Smooth muscle cell (in vitro differentiated cells): ENCODE measurements around the gene CA9. TPM values are rescaled to one million over a fixed set of nuclear protein-coding genes. Genes with fewer than 3 reads are reported as not detected.

Experiments used
- DNase-seq: peaks from one replicate; lab custom pipeline; 2025; ENCODE audit not compliant: unreplicated experiment; lab: John Stamatoyannopoulos, UW
- H2AFZ ChIP-seq: fragments of 200-600 bp; sonication (generic); 2 replicates; pipeline ENCODE4 v1.6.0; 2016; ENCODE audit warnings: antibody characterized with exemption, low read depth, mild to moderate bottlenecking
- H3F3A ChIP-seq: fragments of 200-600 bp; sonication (generic); 2 replicates; pipeline ENCODE4 v1.6.0; 2017; ENCODE audit warnings: antibody characterized with exemption, low read depth
- H3K27ac ChIP-seq: fragments of 200-600 bp; sonication (generic); 2 replicates; pipeline ENCODE4 v1.5.1; 2016; ENCODE audit warnings: low read depth, mild to moderate bottlenecking
- H3K27me3 ChIP-seq: fragments of 200-600 bp; sonication (generic); 2 replicates; pipeline ENCODE4 v1.6.1; 2016; ENCODE audit warnings: low read depth, mild to moderate bottlenecking
- H3K36me3 ChIP-seq: fragments of 200-600 bp; sonication (generic); 2 replicates; pipeline ENCODE4 v1.5.1; 2016; ENCODE audit warnings: low read depth
- H3K4me1 ChIP-seq: fragments of 200-600 bp; sonication (generic); 2 replicates; pipeline ENCODE4 v1.5.1; 2016; ENCODE audit warnings: low read depth
- H3K4me2 ChIP-seq: fragments of 200-600 bp; sonication (generic); 2 replicates; pipeline ENCODE4 v1.6.0; 2016; ENCODE audit warnings: mild to moderate bottlenecking
- H3K4me3 ChIP-seq: fragments of 200-600 bp; sonication (generic); 2 replicates; pipeline ENCODE4 v1.5.1; 2016; ENCODE audit warnings: mild to moderate bottlenecking
- H3K79me2 ChIP-seq: fragments of 200-600 bp; sonication (generic); 2 replicates; pipeline ENCODE4 v1.6.0; 2016; ENCODE audit warnings: low read depth, mild to moderate bottlenecking
- H3K9ac ChIP-seq: fragments of 200-600 bp; sonication (generic); 2 replicates; pipeline ENCODE4 v1.6.0; 2016; ENCODE audit warnings: low read depth
- H3K9me3 ChIP-seq: fragments of 200-600 bp; sonication (generic); replicated peaks from 2 replicates; pipeline ENCODE4 v1.5.1; 2016; ENCODE audit warnings: low read depth
- H4K20me1 ChIP-seq: fragments of 200-600 bp; sonication (generic); 2 replicates; pipeline ENCODE4 v1.6.0; 2016; ENCODE audit warnings: low read depth
- CTCF ChIP-seq: fragments of 200-600 bp; sonication (generic); IDR thresholded peaks from 2 replicates; pipeline ENCODE4 v1.5.1; 2017; ENCODE audit warnings: borderline replicate concordance, mild to moderate bottlenecking, antibody characterized with exemption; ENCODE audit not compliant: insufficient read depth, poor library complexity, severe bottlenecking
- WGBS: methylation state at CpG from one replicate; pipeline ENCODE4 v1.1.7; 2016; ENCODE audit warnings: low lambda C conversion rate; 5-methylcytosine and 5-hydroxymethylcytosine counted together
- polyA plus RNA-seq: library from polyadenylated mRNA; unstranded; fragments of >200 nt; fragmentation: Nextera tagmentation; extraction: Ambion mirVana; gene quantifications from 2 replicates; pipeline ENCODE4 v1.2.1, GENCODE V29; 2016
- total RNA-seq: library from RNA; depleted of rRNA; stranded (reverse); fragments of >200 nt; gene quantifications from 2 replicates; pipeline ENCODE4 v1.2.3, GENCODE V29; 2014

CA9 gene
- total and polyA plus RNA-seq, 2 experiments from 2014 or later: 4.6 TPM; not detected in 1

- 91% methylated on average over 6 of the region's 6 CpGs for WGBS
- no peaks in the 10 kb centered on the region for H3K4me1 ChIP-seq
Observed at GRCh38 chr9:35682051-35682450, 8.3 kb downstream of the CA9 start.

GRCh38 chr9:35682520-35683315, 9.0 kb downstream of the CA9 start:
- Histone ChIP-seq H3K27ac (peak overlapping the region; percentile 44), H3K27me3 (no peaks in the 10 kb centered on the region), H3K36me3 (no peaks in the 10 kb centered on the region), H3K9me3 (no peaks in the 10 kb centered on the region), H3K4me3 (no peak overlapping the region), H2AFZ (no peak overlapping the region), H3K9ac (no peak overlapping the region), H3K4me2 (no peak overlapping the region), H3F3A (peaks cover 62% of the 10 kb centered on the region), H3K79me2 (peaks cover 15% of the 10 kb centered on the region), H4K20me1 (peaks cover 66% of the 10 kb centered on the region), H3K4me1 (peaks cover 4% of the 10 kb centered on the region)
- no peak for DNase-seq
- 94% methylated on average over 10 of the region's 10 CpGs for WGBS
- no peak for TF ChIP-seq CTCF

More at GRCh38 chr9:35682051-35682450, 8.3 kb downstream of the CA9 start:
- Histone ChIP-seq H2AFZ (no peak overlapping the region), H3K27ac (peak overlapping the region; percentile 44), H3K4me2 (no peak overlapping the region), H3K4me3 (no peak overlapping the region), H3K36me3 (no peaks in the 10 kb centered on the region), H3K9ac (no peak overlapping the region), H3K79me2 (peaks cover 8% of the 10 kb centered on the region), H4K20me1 (peaks cover 59% of the 10 kb centered on the region), H3K9me3 (no peaks in the 10 kb centered on the region), H3F3A (peaks cover 56% of the 10 kb centered on the region), H3K27me3 (no peaks in the 10 kb centered on the region)
- no peak for TF ChIP-seq CTCF
- no peak for DNase-seq

GRCh38 chr9:35683323-35683722, 9.6 kb downstream of the CA9 start:
- no peak overlapping the region for H2AFZ ChIP-seq
- no peak for TF ChIP-seq CTCF
- H4K20me1 ChIP-seq: peaks cover 72% of the 10 kb centered on the region
- no peaks in the 10 kb centered on the region for H3K27me3 ChIP-seq
- H3K27ac ChIP-seq: peak overlapping the region; percentile 27
- peaks cover 68% of the 10 kb centered on the region for H3F3A ChIP-seq
- peaks cover 21% of the 10 kb centered on the region for H3K79me2 ChIP-seq
- no peak overlapping the region for H3K4me2 ChIP-seq
- no peaks in the 10 kb centered on the region for H3K36me3 ChIP-seq
- H3K9me3 ChIP-seq: no peaks in the 10 kb centered on the region
- peaks cover 10% of the 10 kb centered on the region for H3K4me1 ChIP-seq
- H3K9ac ChIP-seq: no peak overlapping the region
- no peak overlapping the region for H3K4me3 ChIP-seq
- 91% methylated on average over 2 of the region's 2 CpGs for WGBS
- DNase-seq: no peak

- DNase-seq: no peak
- Histone ChIP-seq H3K4me3 (no peak overlapping the region), H3K27ac (peak overlapping the region; percentile 51), H3F3A (peaks cover 70% of the 10 kb centered on the region), H3K9ac (no peak overlapping the region), H3K27me3 (no peaks in the 10 kb centered on the region), H3K4me2 (no peak overlapping the region), H2AFZ (no peak overlapping the region), H3K79me2 (peaks cover 35% of the 10 kb centered on the region), H4K20me1 (peaks cover 86% of the 10 kb centered on the region), H3K36me3 (no peaks in the 10 kb centered on the region), H3K9me3 (no peaks in the 10 kb centered on the region), H3K4me1 (peaks cover 12% of the 10 kb centered on the region)
- 98% methylated on average over 10 of the region's 10 CpGs for WGBS
- TF ChIP-seq CTCF: no peak
Observed at GRCh38 chr9:35684921-35685320, 11.2 kb downstream of the CA9 start.
